Measurements from ENCODE around the gene ZBTB47.

Gene ZBTB47

DNA sequence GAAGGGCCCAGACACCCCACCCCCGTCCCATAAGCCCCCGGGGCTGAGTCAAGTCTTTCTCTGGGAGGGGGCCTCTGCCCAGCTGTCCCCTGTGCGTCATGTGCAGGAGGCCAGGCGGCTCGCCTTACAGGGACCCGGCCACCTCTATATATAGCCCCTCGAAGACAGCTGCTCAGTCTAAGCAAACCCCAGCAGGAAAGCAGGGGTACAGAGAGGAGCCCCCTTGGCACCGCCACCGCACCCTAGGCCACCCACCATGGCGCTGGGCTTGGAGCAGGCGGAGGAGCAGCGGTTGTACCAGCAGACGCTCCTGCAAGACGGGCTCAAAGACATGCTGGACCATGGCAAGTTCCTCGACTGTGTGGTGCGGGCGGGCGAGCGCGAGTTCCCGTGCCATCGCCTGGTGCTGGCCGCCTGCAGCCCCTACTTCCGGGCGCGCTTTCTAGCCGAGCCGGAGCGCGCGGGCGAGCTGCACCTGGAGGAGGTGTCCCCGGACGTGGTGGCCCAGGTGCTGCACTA, 31.9 kb downstream of the ZBTB47 start, which contains the start of gene KLHL40:
Gene KLHL40 (plus strand): TSS at position 175 of the 519 bp plus-strand sequence. CDS start 82 bp downstream, at position 257.
- no peak for DNase-seq (ENCODE audit: low read depth)

DNA sequence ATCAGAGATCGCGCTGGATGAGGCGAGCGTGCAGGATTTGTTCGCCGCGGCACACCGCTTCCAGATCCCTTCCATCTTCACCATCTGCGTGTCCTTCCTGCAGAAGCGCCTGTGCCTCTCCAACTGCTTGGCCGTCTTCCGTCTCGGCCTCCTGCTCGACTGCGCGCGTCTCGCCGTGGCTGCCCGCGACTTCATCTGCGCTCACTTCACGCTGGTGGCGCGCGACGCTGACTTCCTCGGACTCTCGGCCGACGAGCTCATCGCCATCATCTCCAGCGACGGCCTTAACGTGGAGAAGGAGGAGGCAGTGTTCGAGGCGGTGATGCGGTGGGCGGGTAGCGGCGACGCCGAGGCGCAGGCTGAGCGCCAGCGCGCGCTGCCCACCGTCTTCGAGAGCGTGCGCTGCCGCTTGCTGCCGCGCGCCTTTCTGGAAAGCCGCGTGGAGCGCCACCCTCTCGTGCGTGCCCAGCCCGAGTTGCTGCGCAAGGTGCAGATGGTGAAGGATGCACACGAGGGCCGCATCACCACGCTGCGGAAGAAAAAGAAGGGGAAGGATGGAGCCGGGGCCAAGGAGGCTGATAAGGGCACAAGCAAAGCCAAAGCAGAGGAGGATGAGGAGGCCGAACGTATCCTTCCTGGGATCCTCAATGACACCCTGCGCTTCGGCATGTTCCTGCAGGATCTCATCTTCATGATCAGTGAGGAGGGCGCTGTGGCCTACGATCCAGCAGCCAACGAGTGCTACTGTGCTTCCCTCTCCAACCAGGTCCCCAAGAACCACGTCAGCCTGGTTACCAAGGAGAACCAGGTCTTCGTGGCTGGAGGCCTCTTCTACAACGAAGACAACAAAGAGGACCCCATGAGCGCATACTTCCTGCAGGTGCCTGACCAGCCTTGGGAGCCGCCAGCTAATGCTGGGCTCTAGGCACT, 32.7 kb downstream of the ZBTB47 start:
- DNase-seq (ENCODE audit: low read depth): no peak

DNA sequence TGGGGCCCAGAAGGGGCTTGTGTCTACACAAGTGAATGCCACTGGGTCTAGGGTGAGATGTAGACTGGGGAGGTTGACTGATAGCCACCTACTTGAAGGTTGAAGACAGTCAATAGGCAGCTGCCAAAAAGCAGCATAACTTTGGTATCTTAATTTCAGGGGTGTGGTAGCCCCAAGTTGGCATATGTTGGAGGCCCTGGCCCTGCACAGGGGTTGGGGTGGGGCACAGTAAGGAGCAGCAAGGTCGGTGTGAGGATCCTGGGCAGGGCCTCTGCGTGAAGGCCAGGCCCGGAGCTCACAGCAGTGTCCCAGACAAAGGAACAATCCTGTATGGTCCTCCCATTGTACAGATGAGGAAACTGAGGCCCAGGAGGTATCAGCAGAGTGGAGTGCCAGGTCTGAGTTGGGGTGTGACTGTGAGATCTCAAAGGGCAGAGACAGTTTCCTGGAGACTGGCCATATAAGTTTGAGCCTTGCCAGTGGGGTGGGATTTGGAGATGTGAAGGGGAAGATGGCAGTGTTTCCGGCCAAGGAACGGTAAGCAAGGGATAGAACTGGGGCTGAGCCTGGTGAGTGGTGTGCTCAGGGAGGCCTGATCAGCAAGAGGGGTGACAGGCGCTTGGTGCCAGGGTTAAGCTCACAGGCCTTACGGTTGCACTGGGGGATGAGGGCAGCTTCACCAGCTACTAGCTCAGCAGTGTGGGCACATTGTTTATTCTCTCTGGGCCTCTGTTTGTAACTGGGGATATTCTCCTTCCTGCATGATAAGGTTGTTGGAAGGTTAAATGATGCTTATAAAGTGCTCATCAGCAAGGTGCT, 33.5 kb downstream of the ZBTB47 start:
- no peak for DNase-seq (ENCODE audit: low read depth)

DNA sequence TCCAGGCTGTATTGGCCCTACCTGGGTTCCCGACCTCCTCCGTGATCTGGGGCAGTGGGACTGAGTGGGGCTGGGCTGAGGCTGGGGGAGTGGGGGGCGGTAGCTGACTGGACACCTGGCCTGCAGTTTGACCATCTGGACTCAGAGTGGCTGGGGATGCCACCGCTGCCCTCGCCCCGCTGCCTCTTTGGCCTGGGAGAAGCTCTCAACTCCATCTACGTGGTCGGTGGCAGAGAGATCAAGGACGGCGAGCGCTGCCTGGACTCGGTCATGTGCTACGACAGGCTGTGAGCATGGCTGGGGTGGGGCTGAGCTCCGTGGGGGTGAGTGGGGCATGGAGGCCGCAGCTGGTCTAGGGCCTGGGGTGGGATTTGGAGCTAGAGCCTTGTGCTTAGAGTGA, 34.5 kb downstream of the ZBTB47 start:
- DNase-seq (ENCODE audit: low read depth): no peak

DNA sequence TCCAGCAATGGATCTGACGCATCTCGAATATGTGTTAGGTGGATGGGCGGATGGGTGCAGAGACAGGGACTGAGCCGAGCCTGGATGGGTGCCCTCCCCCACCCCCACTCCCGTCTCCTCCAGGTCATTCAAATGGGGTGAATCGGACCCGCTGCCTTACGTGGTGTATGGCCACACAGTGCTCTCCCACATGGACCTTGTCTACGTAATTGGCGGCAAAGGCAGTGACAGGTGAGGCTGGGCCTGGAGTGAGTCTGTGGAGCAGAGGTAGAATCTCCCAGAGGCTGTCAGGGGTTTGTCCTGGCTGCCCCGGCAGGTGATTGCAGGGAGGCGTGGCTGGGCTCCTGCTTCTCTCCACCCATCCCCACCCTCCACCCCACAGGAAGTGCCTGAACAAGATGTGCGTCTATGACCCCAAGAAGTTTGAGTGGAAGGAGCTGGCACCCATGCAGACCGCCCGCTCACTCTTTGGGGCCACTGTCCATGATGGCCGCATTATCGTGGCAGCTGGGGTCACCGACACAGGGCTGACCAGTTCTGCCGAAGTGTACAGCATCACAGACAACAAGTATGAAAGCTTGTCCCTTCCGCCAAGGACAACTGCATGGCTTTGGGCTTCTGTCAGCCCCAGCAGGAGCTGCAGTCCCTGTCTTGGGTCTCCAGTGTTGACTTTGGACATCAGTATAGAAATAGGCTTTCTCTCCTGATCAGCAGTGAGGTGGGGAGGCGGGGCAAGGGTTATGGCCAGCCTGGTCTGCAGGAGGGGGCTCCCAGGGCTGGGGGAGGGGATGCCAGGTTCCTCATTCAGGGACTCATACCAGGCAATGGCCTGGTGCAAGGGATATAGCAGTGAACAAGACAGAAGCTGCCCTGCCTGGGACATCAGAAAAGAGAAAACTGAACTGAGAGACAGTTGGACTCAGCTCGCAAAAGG, 35.3 kb downstream of the ZBTB47 start:
- no peak for DNase-seq (ENCODE audit: low read depth)

DNA sequence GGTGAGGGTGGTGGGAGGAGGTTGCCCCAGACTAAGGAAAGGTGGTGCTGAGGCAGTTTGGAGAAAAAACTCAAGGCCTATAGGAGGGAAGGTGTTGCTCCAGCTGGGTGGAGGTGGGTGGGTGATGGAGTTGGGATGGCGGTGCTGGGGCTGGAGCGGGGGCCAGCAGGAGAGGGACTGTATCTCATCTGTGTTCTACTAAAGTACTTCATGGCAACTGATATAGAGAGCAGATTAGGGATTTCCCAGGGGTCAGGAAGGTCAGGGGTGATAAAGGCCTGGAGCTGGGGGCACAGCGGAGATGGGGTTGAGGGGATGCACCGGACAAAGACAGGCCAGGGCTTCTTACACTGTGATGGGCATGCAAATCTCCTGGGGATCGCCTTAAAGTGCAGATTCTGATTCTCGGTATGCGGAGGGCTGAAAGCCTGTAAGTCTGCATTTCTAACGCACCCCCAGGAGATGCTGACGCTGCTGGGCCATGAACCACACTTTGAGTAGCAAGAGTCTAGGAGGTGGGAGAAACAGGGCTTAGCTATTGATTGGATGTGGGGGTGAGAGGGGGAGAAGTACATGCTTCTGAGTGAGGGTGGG, 36.0 kb downstream of the ZBTB47 start:
- DNase-seq (ENCODE audit: low read depth): no peak

DNA sequence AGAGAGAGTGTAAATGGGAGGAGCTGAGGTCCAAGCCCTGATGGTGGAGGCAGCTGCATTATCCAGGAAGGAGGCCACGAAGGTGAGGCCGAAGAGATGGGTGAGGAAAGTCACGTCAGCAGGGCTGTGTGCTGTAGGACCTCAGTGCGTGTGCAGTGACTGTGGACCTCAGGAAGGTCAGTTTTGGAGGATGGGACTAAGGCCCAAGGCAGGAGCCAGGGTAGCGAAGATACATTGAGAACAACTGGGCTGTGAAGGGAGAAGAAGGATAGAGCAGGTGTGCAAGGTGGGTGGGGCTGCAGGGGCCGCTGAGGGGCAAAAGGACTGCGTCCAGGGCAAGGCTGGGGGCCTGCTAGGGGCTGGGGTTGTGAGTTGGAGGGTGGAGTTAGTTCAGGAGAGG, 36.7 kb downstream of the ZBTB47 start:
- DNase-seq (ENCODE audit: low read depth): no peak

DNA sequence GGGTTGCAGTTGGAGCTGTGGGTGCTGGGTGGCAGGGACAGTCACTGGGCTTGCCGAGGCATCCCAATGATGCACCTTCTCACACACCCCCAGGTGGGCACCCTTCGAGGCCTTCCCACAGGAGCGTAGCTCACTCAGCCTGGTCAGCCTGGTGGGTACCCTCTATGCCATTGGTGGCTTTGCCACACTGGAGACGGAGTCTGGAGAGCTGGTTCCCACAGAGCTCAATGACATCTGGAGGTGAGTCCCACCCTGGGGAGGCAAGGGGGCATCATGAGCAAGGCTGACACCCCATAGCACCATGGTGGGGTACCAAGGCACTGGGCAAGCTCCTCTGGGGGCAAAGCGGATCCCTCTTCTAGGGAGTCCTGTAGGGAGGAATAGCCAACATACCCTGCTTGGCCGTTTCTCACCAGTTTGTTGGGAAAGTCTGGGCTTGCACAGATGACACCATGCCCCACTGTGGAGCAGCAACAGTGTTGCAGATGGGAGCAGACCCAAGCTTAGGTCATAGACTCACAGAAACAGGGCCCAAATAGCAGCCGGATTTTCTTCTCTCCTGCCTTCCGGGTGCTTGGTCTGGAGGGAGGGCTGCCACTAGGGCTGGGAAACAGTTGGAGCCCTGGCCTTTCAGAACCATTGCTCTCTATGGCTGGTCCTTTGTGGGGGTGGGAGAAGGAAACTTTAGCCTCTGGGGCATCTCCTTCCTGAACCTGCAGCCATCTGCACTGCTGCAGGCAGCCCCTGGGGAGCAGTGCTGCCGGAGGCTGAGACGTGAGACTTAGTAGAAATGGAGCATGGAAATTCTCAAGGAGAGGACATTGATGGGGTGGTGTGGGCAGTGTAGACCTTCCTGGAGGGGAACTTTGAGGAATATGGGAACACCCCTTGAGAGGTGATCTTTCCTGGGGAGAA, 37.5 kb downstream of the ZBTB47 start:
- no peak for DNase-seq (ENCODE audit: low read depth)

DNA sequence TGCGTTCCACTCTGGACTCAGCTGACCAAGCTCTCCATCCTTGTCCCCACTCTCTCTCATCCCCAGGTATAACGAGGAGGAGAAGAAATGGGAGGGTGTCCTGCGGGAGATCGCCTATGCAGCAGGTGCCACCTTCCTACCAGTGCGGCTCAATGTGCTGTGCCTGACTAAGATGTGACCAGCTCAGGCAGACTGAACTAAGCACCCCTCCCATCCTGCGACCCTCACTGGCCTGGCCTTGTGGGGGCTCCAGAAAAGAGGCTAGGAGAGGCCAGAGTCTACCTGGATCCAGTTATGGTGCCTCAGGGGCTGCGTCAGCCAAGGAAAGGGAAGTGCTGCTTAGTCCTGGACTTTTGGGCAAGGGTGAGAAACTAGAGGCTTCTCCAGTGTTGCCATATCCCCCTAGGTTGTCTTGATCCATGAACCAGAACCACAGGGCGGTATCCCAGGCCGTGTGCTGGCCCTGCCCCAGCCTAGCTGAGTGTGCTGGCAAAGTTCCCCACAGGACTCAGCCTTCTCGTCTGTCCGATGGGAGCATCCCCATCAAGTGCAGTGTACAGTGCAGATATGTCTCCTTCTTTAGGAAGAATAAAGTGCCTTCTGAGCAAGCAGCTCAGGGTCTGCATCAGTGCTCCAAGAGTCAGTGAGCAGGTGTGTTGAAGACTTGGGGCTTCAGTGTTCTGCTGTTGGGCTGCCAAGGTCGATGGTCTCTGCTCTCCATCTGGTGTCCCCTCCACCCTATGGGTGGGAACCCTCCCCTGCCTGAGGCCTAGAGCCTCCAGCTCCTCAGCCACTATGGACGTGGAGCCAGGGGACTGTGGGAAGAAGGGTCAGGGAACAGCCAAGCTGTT, 38.5 kb downstream of the ZBTB47 start:
- no peak for DNase-seq (ENCODE audit: low read depth)

DNA sequence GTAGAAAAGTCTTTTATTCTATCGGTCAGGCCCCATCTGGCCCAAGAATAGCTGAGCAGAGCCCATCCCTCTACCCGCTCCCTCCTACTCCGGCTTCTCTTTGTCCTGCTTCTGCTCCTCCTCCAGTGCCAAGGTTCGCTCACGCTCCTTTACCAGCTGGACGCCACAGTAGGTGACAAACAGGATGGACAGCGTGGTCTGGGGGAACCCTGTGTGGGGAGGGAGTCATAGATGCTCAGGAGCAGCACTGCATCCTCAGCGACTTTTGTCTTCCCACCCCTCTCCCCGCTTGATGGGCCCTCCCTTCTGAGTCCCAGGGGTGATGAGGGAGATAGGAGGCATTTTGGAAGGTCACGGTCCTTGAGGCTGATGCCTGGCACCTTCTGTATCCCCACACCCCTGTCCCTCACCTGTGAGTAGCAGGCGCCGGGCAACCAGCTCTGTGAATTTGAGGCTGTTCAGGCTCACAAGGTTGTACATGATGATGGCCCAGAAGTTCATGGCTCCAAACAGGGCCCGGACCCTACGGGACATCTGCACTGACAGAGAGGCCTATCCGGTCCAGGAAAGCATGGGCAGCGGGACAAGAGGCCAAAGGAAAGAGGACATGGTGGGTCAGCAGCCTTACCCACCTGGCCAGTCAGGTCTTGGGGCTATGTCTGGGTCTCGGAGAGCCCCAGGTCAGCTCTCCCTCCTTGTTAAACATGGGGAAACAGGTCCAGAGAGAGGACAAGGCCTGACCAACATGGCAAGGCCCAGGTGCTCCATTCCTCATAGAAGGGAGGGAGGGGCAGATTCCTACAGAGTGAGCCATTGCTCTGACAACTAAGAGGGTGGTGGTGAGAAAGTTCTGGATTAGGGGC, 39.4 kb downstream of the ZBTB47 start:
- DNase-seq (ENCODE audit: low read depth): no peak

DNA sequence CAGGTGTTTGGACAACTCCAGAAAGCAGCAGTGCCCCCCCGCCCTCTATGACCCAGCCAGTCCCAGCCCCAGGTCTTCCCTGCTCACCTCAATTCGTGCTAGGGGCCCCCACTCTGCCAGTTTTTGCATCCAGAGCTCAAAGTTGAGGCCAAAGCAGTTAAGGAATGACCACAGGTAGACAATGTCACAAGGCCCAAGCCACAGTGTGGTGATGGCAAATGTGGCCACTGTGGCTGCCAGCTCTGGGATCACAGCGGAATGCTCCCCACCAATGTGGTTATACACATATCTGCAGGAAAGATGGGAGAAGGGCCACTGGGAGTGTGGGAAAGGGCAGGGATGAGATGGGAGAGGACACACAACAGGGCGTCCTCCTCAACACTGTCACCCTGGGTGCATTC, 40.0 kb downstream of the ZBTB47 start:
- DNase-seq (ENCODE audit: low read depth): no peak

DNA sequence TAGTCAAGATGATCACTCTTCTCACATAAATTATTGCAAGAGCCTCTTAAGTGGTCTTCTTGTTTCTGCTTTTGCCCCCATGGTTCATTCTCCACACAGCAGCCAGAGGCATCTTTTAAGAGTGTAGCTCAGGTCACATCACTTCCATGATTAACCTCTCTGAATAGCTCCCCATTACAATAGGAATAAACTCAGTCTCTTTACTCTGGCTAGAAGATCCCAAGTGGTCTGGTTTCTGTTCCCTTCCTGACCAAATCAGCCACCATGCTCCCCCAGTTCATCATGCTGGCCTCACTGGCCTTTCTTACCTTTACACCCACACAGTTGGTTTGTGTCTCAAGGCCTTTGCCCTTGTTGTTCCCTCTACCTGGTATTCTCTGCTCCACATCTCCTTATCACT, 40.9 kb downstream of the ZBTB47 start:
- no peak for DNase-seq (ENCODE audit: low read depth)

DNA sequence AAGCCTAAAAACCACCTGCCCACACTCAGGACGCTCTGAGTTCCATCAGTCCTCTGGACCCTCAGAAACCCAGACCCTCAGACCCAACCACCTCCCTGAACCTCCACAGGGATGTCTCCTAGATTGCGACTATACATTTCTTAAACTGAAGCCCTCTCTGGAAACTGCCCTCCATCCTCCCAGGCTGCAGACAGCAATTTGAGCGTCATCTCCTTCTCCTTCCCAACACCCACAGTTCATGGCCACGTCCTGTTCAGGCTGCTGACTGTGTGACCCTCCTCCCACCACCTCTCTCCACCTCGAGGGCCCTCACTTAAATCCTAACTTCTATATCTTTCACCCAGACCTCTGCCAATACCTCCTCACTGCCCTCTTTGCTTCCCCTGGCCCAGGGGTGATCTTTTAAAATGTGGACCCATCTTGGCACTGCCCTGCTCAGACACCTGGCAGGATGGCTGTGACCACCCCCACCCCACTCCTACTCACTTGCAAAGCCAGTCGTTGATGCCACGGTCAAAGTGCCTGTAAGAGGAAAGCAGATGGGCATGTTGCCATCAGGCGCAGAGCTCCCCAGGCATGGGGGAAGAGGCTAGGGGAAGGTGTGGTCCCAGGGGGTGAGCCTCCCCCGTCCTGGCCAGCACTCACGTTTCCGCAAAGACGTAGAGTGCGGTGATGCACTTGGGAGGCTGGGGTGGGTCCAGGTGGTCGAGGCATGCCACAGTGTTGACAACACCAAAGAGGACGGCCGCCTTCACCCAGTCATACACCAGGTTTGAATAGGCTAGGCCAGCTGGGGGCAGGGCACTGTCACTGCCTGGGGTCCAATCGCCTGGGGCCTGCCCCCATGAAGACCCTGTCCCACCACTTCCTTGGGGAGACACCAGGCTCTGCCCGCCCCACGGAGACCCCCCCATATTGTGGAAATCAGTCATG, 43.1 kb downstream of the ZBTB47 start:
- DNase-seq (ENCODE audit: low read depth): no peak

DNA sequence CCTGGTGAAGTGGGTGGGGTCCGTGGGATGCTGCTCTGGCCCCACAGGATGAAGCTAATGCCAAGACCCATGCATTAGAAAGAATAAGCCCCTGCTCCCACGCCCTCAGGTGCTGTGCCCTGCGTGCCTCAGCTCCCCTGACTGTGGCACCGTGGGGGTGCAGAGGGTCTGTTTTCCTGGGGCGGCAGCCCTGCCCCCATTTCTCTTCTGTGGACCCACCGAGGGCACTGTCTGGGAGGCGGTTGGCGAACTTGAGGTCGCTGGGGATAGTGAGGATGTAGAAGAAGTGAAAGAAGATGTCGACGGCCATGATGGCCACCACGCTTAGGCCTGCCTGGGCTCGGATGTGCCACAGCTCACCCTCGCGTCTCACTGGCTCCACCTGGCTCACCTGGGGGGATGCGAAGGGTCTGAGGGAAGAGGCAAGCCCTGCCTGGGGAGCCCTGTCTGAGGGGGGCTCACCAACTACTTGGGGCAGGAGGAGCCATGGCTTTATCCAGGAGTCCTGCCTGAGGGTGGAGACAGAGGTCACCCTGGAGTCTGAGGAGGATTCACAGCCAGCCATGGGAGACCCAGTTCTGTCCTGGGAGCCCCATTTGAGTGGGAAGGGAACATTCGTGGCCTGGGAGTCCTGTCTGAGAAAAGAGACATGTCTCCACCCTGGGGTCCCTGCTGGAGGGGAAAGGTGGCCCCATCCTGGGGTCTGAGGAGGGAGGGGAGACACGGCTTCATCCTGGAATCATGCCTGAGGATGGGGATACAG, 44.0 kb downstream of the ZBTB47 start:
- DNase-seq (ENCODE audit: low read depth): no peak

DNA sequence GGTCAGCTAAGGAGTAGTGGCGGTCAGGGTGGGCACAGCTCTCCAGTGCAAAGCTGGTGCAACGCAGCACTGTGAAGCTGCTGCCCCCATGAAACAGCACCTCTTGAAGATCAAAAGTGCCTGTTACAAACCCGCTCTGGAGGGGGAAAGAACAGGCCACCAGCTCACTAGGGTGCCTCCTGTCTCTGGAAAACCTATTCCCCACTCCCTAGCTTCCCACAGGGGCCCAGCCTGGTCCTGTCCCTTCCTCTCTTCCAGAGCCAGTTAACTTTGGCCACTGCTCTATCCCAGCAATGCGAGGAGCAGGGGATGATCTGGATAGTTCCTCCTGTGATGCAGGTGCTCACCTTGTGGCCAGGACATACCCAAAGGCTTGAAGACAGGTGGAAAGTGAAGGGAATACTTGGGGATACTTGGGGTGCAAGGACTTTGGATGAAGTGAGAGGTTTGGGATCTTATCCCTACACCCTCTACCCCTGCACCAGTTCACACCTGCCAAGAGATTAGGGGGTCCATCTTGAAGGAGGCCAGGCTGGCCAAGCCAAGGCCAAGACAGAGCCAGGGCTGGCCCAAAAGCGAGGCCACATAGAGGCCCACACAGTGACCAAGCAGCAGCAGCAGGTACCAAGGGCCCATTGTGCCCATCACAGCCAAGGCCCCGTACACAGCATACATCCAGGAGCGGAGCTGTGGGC, 44.9 kb downstream of the ZBTB47 start:
- DNase-seq (ENCODE audit: low read depth): no peak

DNA sequence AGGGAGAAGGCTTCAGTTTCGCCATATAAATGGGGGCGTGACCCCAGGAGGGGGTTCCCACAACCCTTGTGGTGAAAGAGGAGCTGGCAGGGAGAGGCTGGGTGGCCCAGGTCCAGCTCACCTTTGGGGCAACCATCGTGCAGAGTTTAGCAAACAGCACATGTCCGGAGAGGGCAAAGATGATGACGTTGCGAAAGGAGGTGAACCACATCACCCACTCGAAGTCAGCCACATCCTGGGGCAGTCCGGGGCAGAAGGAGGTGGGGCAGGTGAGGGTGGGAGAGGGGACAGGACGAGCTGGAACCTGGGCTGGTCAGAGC, 45.4 kb downstream of the ZBTB47 start:
- no peak for DNase-seq (ENCODE audit: low read depth)

Measured in non-pigmented ciliary epithelial cell (primary cell).